Neural cell (in vitro differentiated cells): ENCODE data around the gene CD226. TPM values are rescaled to one million over a fixed set of nuclear protein-coding genes. Genes with fewer than 3 reads are reported as not detected.

Experiments
- H2AFZ ChIP-seq: fragments of 200-600, 300-800 bp; sonication (generic), shearing (Covaris generic); 2 replicates; pipeline ENCODE4 v1.6.0; 2014; ENCODE audit warnings: low read depth, mild to moderate bottlenecking, antibody characterized with exemption, low read length, moderate library complexity
- H3F3A ChIP-seq: fragments of 200-600 bp; shearing (Covaris generic); 2 replicates; pipeline ENCODE4 v1.6.1; 2016; ENCODE audit warnings: mild to moderate bottlenecking, moderate library complexity, mixed read lengths, antibody characterized with exemption, low read length; ENCODE audit not compliant: insufficient read depth, poor library complexity, severe bottlenecking
- H3K27ac ChIP-seq: fragments of 200-600, 300-800 bp; sonication (generic), shearing (Covaris generic); 2 replicates; pipeline ENCODE4 v1.5.1; 2014; ENCODE audit warnings: mild to moderate bottlenecking, low read length, moderate library complexity
- H3K27me3 ChIP-seq: fragments of 300-800, 200-600 bp; sonication (generic), shearing (Covaris generic); 2 replicates; pipeline ENCODE4 v1.6.0; 2014; ENCODE audit warnings: mild to moderate bottlenecking, low read depth, low read length, moderate library complexity; ENCODE audit not compliant: insufficient read depth
- H3K36me3 ChIP-seq: fragments of 300-800, 200-600 bp; sonication (generic), shearing (Covaris generic); 2 replicates; pipeline ENCODE4 v1.5.1; 2014; ENCODE audit warnings: mild to moderate bottlenecking, antibody characterized with exemption, low read length, moderate library complexity; ENCODE audit not compliant: insufficient read depth
- H3K4me2 ChIP-seq: fragments of 300-800, 200-600 bp; sonication (generic), shearing (Covaris generic); 2 replicates; pipeline ENCODE4 v1.6.0; 2014; ENCODE audit warnings: mild to moderate bottlenecking, low read length
- H3K4me3 ChIP-seq: fragments of 300-800, 200-600 bp; sonication (generic), shearing (Covaris generic); 2 replicates; pipeline ENCODE4 v1.5.1; 2014; ENCODE audit warnings: mild to moderate bottlenecking, low read length, moderate library complexity
- H3K79me2 ChIP-seq: fragments of 200-600 bp; shearing (Covaris generic); replicated peaks from 2 replicates; pipeline ENCODE4 v1.6.0; 2014; ENCODE audit warnings: mild to moderate bottlenecking, low read length, moderate library complexity; ENCODE audit not compliant: insufficient read depth
- H3K9ac ChIP-seq: fragments of 300-800, 200-600 bp; sonication (generic), shearing (Covaris generic); 2 replicates; pipeline ENCODE4 v1.6.1; 2016; ENCODE audit warnings: mild to moderate bottlenecking, low read length, mixed read lengths
- H3K9me2 ChIP-seq: fragments of 200-600 bp; shearing (Covaris generic); 2 replicates; pipeline ENCODE4 v1.6.1; 2016; ENCODE audit warnings: mild to moderate bottlenecking, low read length, mixed read lengths; ENCODE audit not compliant: insufficient read depth
- H3K9me3 ChIP-seq: fragments of 200-600, 300-800 bp; sonication (generic), shearing (Covaris generic); 2 replicates; pipeline ENCODE4 v1.6.1; 2016; ENCODE audit warnings: mild to moderate bottlenecking, mixed run types, low read length, moderate library complexity, mixed read lengths
- H4K20me1 ChIP-seq: fragments of 200-600 bp; shearing (Covaris generic); 2 replicates; pipeline ENCODE4 v1.6.1; 2016; ENCODE audit warnings: mild to moderate bottlenecking, mixed run types; ENCODE audit not compliant: insufficient read depth
- EP300 ChIP-seq: fragments of 450-650 bp; conservative IDR thresholded peaks from 2 replicates; pipeline ENCODE4 v1.6.1; 2014; ENCODE audit warnings: antibody characterized with exemption, mild to moderate bottlenecking, moderate library complexity; ENCODE audit not compliant: poor library complexity, severe bottlenecking
- EZH2 ChIP-seq: fragments of 200-600, 300-800 bp; shearing (Covaris generic), sonication (generic); IDR thresholded peaks from 2 replicates; pipeline ENCODE4 v1.6.1; 2014; ENCODE audit warnings: antibody characterized with exemption, low read length, borderline replicate concordance, mild to moderate bottlenecking; ENCODE audit not compliant: insufficient read depth, poor library complexity, severe bottlenecking
- MXI1 ChIP-seq: fragments of 450-650 bp; conservative IDR thresholded peaks from 2 replicates; pipeline ENCODE4 v1.6.1; 2014; ENCODE audit warnings: antibody characterized with exemption, mild to moderate bottlenecking; ENCODE audit not compliant: poor library complexity, severe bottlenecking
- POLR2AphosphoS5 ChIP-seq: IDR thresholded peaks from 2 replicates; pipeline ENCODE4 v1.6.1; 2012
- RAD21 ChIP-seq: fragments of 450-650 bp; conservative IDR thresholded peaks from 2 replicates; pipeline ENCODE4 v1.6.1; 2014; ENCODE audit warnings: antibody characterized with exemption, mild to moderate bottlenecking, moderate library complexity
- REST ChIP-seq: IDR thresholded peaks from 2 replicates; pipeline ENCODE4 v1.6.1; 2012; ENCODE audit warnings: borderline replicate concordance
- SMC3 ChIP-seq: fragments of 450-650 bp; conservative IDR thresholded peaks from 2 replicates; pipeline ENCODE4 v1.6.1; 2014; ENCODE audit warnings: antibody characterized with exemption, mild to moderate bottlenecking, moderate library complexity; ENCODE audit not compliant: poor library complexity
- TAF1 ChIP-seq: IDR thresholded peaks from 2 replicates; pipeline ENCODE4 v1.6.1; 2012; ENCODE audit warnings: low read depth
- polyA plus RNA-seq: library from polyadenylated mRNA; depleted of rRNA; stranded (reverse); fragments of >200 nt; gene quantifications from 2 replicates; pipeline ENCODE4 v1.2.3, GENCODE V29; 2014
- TF ChIP-seq, protein P1 (sequence below): fragments of 450-650 bp; IDR thresholded peaks from 2 replicates; pipeline ENCODE4 v1.5.1; 2014; ENCODE audit warnings: antibody characterized with exemption, mild to moderate bottlenecking, moderate library complexity; ENCODE audit not compliant: poor library complexity, severe bottlenecking

Gene CD226
- polyA plus RNA-seq, 1 donor from 2014 or later: 0.11 TPM

DNA sequence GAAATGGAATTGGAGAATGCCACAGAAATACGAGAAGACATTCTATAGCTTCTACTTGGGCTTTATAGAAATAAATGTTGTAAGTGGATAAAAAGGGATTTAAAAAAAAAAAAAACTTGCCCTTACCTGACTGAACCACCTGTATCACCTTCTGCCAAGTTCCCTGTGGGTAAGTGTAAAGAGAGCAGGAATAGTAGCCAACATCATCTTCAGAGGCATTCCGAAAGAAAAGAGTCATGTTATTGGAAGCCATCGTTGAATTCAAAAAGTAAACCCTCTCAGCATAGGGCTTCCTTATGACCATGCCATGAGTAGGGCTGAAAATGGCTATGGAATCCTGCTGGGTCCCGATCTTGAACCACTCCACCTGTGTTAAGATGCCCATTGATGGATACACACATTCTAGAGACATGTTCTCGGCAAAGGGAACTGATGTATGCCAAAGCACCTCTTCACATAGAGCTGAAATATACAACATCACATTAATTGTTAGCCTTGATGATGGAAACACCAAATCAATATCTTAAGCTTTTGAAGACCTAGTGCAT, 991 bp downstream of the CD226 start:
- Histone ChIP-seq H3K4me2 (no peak overlapping the region), H3K9me3 (no peaks in the 10 kb centered on the region), H3K79me2 (no peaks in the 10 kb centered on the region), H3K9me2 (no peaks in the 10 kb centered on the region), H3K4me3 (no peak overlapping the region), H3K27me3 (no peaks in the 10 kb centered on the region), H3K9ac (no peak overlapping the region), H3K36me3 (no peaks in the 10 kb centered on the region), H3K27ac (no peak overlapping the region), H3F3A (no peaks in the 10 kb centered on the region), H2AFZ (no peak overlapping the region), H4K20me1 (no peaks in the 10 kb centered on the region)
- TF ChIP-seq POLR2AphosphoS5 (no peak), REST (no peak), MXI1 (no peak), RAD21 (no peak), SMC3 (no peak), EZH2 (no peak), TAF1 (no peak), EP300 (no peak)
- TF ChIP-seq, protein P1, sequence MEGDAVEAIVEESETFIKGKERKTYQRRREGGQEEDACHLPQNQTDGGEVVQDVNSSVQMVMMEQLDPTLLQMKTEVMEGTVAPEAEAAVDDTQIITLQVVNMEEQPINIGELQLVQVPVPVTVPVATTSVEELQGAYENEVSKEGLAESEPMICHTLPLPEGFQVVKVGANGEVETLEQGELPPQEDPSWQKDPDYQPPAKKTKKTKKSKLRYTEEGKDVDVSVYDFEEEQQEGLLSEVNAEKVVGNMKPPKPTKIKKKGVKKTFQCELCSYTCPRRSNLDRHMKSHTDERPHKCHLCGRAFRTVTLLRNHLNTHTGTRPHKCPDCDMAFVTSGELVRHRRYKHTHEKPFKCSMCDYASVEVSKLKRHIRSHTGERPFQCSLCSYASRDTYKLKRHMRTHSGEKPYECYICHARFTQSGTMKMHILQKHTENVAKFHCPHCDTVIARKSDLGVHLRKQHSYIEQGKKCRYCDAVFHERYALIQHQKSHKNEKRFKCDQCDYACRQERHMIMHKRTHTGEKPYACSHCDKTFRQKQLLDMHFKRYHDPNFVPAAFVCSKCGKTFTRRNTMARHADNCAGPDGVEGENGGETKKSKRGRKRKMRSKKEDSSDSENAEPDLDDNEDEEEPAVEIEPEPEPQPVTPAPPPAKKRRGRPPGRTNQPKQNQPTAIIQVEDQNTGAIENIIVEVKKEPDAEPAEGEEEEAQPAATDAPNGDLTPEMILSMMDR: no peak

DNA sequence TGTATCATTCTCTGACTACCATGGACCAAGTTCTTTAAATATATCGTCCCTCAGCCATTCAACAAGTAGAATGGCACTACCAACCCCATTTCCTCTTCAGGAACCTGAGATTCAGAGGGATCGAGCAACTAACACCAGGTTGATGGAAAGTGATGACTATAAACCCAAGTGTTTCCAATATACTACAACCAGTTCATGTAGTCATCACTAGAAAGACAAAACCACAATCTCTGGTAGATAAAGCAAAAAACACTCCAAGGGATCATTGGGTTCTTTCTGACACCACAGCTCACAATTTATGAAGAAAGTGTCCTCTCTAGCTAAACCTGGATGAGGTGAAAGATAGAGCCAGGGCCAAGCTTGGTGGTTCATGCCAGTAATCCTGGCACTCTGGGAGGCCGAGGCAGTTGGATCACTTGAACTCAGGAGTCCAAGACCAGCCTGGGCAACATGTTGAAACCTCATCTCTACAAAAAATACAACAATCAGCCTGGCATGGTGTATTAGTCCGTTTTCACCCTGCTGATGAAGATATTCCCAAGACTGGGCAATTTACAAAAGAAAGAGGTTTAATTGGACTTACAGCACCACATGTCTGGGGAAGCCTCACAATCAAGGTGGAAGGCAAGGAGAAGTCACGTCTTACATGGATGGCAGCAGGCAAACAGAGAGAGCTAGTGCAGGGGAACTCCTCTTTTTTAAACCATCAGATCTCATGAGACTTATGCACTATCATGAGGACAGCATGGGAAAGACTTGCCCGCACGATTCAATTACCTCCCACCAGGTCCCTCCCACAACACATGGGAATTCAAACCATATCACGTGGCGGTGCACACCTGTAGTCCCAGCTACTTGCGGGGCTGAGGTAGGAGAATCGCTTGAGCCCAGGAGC, 2.2 kb downstream of the CD226 start:
- no peak overlapping the region for H3K9ac ChIP-seq
- no peaks in the 10 kb centered on the region for H4K20me1 ChIP-seq
- H3K4me2 ChIP-seq: no peak overlapping the region
- H3K9me3 ChIP-seq: no peaks in the 10 kb centered on the region
- H3K27ac ChIP-seq: no peak overlapping the region
- H3K79me2 ChIP-seq: no peaks in the 10 kb centered on the region
- TF ChIP-seq, protein P1: no peak
- no peak for TF ChIP-seq POLR2AphosphoS5
- no peak for TF ChIP-seq EZH2
- TF ChIP-seq SMC3: no peak
- no peak for TF ChIP-seq TAF1
- no peak for TF ChIP-seq REST
- no peak for TF ChIP-seq EP300
- TF ChIP-seq MXI1: no peak
- no peak for TF ChIP-seq RAD21
- H3K4me3 ChIP-seq: no peak overlapping the region
- no peak overlapping the region for H2AFZ ChIP-seq
- no peaks in the 10 kb centered on the region for H3K9me2 ChIP-seq
- no peaks in the 10 kb centered on the region for H3K36me3 ChIP-seq
- no peaks in the 10 kb centered on the region for H3F3A ChIP-seq
- no peaks in the 10 kb centered on the region for H3K27me3 ChIP-seq
